ENCODE measurements around the gene HNRNPUL2. TPM values are rescaled to one million over a fixed set of nuclear protein-coding genes. Genes with fewer than 3 reads are reported as not detected.
A peak's percentile ranks its signal among the peaks of the same experiment; 100 is the strongest.

Gene HNRNPUL2
- total and polyA plus RNA-seq, 10 of the 15 experiments (the other 5 are each of a cell fraction or from before 2014, with no cell fraction given) = 1.6 to 72.2 (median 14.9) TPM

DNA sequence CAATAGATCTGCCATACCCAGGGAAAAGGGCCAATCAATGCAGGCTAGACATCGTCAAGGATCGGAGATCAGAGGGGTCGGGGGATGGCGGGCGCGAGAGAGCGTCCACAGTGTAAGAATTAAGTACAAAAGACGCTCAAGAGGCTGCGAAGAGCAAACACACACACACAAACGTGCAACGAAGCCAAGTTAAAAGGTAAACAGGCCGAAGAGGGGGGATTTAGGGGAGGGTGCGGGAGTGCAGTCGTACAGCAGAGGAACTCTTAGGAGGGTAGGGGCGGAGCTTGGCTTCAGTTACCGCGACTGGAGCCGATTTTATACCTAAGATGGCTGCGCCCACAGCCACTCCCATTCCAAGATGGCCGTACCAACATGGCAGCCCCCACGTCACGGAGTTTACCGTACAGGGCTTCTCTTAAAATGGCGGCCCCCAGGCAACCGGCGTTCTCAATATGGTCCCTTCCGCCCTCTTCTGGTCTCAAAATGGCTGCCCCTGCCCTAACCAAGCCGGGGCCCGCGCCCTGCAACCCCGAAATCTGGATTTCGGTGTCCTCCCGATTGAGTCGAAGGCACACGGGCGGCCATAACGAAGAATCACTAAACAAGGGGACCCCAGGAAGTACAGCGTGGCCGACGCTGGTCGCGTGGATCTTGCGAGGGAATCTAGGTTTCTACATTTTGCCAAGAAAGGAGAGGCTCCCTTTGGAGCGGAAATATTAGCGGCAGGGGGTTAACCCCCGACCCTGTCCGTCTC is 17.8 kb downstream of the HNRNPUL2 start (continued):
- TF ChIP-seq EZH2 (IDR thresholded peaks at IDR 0.05; ENCODE audit: borderline replicate concordance, control insufficient read depth, low read depth, low read length) (no peak), TAF1 (IDR thresholded peaks at IDR 0.05; ENCODE audit: borderline replicate concordance, low read depth, low read length) (peak; percentile 88), MXI1 (IDR thresholded peaks at IDR 0.05; ENCODE audit: low read depth, low read length) (no peak; the same call in none of the 2 replicates), ZNF274 (IDR thresholded peaks at IDR 0.05; ENCODE audit: insufficient read depth, insufficient read length) (no peak), YY1 (IDR thresholded peaks at IDR 0.05; ENCODE audit: low read depth, low read length) (peak; percentile 100), ATF7 (IDR thresholded peaks at IDR 0.05; ENCODE audit: low read depth) (peak; percentile 24; the same call in 1 of the 2 replicates), CEBPZ (IDR thresholded peaks at IDR 0.05; ENCODE audit: low read depth, low read length) (no peak), SREBF1 (IDR thresholded peaks at IDR 0.05; ENCODE audit: low read length) (0 out of 2 replicates have a peak, but pooled peaks have one; percentile 30), EED (IDR thresholded peaks at IDR 0.05; ENCODE audit: low read depth) (no peak), MEF2B (IDR thresholded peaks at IDR 0.05; ENCODE audit: partially characterized antibody, poor library complexity, severe bottlenecking) (no peak), EGR1 (IDR thresholded peaks at IDR 0.05; ENCODE audit: borderline replicate concordance in 1 of 2, low read depth in 2 of 2, low read length in 2 of 2) (no peak), POLR2AphosphoS5 (IDR thresholded peaks at IDR 0.05; ENCODE audit: low read length) (peak; percentile 85), IKZF2 (IDR thresholded peaks at IDR 0.05) (0 out of 4 replicates have a peak, but pooled peaks of 1 of the 2 experiments have one; percentile 33), ASH2L (IDR thresholded peaks at IDR 0.05; ENCODE audit: borderline replicate concordance, low read depth) (no peak), FOXK2 (IDR thresholded peaks at IDR 0.05) (no peak)
- TF ChIP-seq, protein P1, sequence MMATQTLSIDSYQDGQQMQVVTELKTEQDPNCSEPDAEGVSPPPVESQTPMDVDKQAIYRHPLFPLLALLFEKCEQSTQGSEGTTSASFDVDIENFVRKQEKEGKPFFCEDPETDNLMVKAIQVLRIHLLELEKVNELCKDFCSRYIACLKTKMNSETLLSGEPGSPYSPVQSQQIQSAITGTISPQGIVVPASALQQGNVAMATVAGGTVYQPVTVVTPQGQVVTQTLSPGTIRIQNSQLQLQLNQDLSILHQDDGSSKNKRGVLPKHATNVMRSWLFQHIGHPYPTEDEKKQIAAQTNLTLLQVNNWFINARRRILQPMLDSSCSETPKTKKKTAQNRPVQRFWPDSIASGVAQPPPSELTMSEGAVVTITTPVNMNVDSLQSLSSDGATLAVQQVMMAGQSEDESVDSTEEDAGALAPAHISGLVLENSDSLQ (IDR thresholded peaks at IDR 0.05) = peak; percentile 59
- TF ChIP-seq, protein P2, sequence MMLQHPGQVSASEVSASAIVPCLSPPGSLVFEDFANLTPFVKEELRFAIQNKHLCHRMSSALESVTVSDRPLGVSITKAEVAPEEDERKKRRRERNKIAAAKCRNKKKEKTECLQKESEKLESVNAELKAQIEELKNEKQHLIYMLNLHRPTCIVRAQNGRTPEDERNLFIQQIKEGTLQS (IDR thresholded peaks at IDR 0.05; ENCODE audit: borderline replicate concordance, extremely low read depth, low read depth, low read length) = peak; percentile 43; the same call in 1 of the 2 replicates
- TF ChIP-seq, protein P3, sequence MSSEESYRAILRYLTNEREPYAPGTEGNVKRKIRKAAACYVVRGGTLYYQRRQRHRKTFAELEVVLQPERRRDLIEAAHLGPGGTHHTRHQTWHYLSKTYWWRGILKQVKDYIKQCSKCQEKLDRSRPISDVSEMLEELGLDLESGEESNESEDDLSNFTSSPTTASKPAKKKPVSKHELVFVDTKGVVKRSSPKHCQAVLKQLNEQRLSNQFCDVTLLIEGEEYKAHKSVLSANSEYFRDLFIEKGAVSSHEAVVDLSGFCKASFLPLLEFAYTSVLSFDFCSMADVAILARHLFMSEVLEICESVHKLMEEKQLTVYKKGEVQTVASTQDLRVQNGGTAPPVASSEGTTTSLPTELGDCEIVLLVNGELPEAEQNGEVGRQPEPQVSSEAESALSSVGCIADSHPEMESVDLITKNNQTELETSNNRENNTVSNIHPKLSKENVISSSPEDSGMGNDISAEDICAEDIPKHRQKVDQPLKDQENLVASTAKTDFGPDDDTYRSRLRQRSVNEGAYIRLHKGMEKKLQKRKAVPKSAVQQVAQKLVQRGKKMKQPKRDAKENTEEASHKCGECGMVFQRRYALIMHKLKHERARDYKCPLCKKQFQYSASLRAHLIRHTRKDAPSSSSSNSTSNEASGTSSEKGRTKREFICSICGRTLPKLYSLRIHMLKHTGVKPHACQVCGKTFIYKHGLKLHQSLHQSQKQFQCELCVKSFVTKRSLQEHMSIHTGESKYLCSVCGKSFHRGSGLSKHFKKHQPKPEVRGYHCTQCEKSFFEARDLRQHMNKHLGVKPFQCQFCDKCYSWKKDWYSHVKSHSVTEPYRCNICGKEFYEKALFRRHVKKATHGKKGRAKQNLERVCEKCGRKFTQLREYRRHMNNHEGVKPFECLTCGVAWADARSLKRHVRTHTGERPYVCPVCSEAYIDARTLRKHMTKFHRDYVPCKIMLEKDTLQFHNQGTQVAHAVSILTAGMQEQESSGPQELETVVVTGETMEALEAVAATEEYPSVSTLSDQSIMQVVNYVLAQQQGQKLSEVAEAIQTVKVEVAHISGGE (CRISPR knock-in tag; IDR thresholded peaks at IDR 0.05) = peak; percentile 5; the same call in 1 of the 2 replicates

Measured in GM12878 (cell line).